ENCODE results near the gene ZNF281.

- no peak for TF ChIP-seq CTCF (IDR thresholded peaks at IDR 0.05)
- TF ChIP-seq POLR2A (IDR thresholded peaks at IDR 0.05): no peak
Observed at GRCh38 chr1:200384818-200385390, 24.9 kb downstream of the ZNF281 start.
